NOMO-1 treated with DMSO at 0.1 percent for 48 hours (cell line): ENCODE measurements around the gene COL19A1.

ENCODE experiments used
- DNase-seq: peaks from one replicate; lab custom pipeline; 2025; ENCODE audit not compliant: unreplicated experiment; lab: John Stamatoyannopoulos, UW

COL19A1 gene

DNA sequence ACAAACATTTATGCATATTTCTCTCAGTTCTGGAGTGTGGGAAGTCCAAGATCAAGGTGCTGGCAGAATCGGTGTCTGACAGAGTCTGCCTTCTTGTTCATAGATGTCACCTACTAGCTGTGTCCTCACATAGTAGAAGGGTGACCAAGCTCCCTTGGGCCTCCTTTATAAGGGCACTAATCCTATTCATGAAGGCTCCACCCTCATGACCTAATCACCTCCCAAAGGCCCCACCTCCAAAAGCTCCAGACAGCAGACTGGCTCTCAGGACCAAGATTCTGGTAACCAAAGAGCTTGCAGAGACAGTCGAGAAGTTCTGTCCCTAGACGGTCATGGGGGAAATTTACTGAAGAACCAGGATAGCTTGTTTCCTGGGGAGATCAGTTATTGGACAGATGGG lies 297.4 kb downstream of the COL19A1 start:
- no peak for DNase-seq

- no peak for DNase-seq
Measured at GRCh38 chr6:70164556-70164955, 298.2 kb downstream of the COL19A1 start.

- no peak for DNase-seq
Measured at GRCh38 chr6:70166088-70166958, 300.0 kb downstream of the COL19A1 start.

- no peak for DNase-seq
Measured at GRCh38 chr6:70168681-70169377, 302.5 kb downstream of the COL19A1 start.

- DNase-seq = no peak
Measured at GRCh38 chr6:70171236-70171635, 304.9 kb downstream of the COL19A1 start.

DNA sequence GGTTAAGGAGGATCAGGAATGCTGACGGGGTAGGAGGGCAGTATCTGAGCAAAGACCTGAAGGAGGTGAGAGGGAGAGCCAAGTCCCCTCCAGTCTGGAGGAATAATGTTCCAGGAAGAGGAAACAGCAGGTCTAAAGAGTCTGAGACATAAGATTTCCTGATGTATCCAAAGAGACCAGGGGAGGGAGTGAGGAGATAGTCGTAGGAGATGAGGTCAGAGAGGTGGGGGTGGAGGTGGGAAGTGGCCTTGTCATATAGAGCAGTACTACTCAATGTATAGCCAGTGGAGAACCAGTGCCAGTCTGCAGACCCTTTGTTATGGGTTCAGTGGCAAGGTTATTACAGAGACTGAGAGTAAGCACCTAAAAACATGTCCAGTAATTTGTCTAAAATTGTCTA lies 305.9 kb downstream of the COL19A1 start:
- DNase-seq = no peak

DNA sequence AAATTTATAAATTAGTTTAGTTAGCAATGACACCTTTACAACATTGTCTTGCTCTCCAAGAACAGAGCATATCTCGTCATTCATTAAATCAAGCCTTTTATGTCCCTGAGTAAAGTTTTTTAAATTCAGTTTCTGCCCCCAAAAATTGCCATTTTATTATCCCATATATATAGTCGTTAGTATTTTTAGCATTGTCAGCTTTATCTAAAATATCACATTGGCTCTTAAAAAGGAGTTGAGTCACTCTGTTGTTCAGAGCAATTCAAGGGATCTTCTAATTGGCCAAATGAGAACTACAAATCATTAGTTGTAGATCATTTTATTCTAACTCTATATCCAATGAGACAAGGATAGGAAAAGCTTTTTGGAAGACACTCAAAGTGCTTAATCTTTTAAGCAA lies 309.4 kb downstream of the COL19A1 start:
- DNase-seq = no peak

DNA sequence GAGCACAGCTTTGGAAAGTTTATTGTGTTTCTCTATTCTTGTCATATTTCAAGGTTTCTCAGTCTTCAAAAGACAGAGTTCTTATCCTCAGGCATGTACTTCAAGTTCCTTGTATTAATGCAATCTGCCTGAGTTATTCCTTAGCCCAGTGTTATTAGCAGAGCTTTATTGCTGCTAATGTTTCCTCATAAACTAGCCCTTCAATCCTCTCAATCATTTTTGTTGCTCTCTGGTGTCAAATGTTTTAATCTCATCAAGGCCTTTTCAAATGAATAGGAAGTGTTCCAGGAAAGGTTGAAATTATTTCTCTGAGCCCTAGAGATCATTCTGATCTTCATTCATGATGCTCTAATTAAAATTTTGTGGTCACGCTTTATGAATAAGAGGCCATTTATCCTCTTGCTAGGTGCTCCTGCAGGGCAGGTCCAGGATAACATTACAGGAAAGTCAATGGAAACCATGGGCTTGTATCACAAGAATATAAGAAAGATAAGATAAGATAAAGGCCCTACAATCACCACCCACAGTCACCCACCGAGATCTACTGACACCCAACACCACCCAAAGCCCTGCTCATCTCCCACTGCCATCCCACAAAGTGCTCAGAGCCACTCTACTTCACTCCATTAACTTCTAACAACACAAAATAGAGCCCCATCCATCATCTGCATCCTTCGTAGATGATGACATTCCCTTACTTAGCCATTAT lies 310.6 kb downstream of the COL19A1 start:
- DNase-seq = no peak

- no peak for DNase-seq
Measured at GRCh38 chr6:70180183-70180900, 314.0 kb downstream of the COL19A1 start.

DNA sequence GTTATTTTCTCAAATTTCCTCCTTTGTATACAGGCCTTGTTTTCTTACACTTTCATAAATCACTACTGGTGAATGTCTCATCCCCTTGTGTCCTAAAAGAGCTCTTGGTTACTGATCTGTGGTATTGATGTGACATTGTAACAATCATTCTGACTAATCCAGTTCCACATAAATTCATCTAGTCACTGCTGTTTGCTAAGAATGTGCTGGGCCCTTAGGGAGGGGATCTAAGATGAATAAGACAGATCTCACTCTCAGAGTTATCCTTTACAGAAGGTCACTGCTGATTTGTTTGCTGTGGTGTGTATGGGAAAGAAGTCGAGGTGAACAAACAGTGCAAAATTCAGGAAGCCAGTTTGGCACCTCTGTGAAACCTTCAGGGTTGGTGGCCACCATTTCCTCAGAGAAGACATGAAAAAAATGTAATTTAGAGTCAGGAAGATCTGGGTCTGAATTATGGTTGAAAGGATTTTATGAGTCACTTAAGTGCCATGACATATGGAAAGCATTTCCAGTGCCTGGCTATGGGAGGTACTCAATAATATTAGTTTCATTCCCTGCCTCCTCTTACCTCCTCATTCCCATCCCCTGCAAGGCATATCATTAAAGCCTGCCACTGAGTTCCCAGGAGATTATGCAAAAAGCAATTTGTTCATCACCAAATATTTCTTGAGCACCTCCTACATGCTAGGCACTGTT lies 314.7 kb downstream of the COL19A1 start:
- no peak for DNase-seq

GRCh38 chr6:70183538-70183937 lies 317.2 kb downstream of the COL19A1 start:
- DNase-seq = no peak

- no peak for DNase-seq
Measured at GRCh38 chr6:70184723-70185122, 318.4 kb downstream of the COL19A1 start.

GRCh38 chr6:70186461-70186860 lies 320.1 kb downstream of the COL19A1 start:
- no peak for DNase-seq

DNA sequence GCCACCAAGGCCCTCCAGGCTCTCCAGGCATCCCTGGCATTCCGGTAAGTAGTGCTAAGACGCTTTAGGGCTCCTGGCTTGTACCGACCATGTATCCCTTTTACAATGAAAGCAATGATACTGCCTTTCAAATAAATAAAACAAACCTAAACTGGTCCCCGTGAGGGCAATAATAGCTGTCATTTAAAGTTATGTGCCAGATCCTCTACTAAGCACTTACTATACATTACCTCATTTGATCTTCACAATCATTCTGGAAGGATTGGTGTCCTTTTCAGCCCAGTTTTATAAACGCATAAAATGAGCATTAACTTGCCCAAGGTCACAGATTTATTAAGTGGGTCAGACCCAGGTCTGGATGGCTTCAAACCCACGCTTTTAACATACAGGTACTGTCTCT lies 321.8 kb downstream of the COL19A1 start:
- no peak for DNase-seq

DNA sequence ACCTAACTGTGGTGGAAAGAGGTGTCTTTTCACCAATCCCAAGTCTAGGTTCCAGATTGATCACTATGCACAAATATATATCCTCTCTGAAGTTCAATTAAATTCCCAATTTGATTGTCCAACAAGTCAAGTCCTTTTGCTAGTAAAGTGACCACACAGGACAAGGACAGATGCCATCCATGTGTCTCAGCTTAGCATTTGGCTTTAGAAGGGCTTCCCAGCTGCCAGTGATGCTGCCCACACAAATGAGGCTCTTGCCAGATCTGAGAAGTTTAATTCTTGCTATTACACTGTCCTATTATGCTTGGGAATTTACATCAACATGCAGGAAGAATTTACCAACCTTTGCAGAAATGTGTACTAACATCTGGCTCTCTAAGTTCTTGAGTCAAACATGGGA lies 328.1 kb downstream of the COL19A1 start:
- DNase-seq = no peak

DNA sequence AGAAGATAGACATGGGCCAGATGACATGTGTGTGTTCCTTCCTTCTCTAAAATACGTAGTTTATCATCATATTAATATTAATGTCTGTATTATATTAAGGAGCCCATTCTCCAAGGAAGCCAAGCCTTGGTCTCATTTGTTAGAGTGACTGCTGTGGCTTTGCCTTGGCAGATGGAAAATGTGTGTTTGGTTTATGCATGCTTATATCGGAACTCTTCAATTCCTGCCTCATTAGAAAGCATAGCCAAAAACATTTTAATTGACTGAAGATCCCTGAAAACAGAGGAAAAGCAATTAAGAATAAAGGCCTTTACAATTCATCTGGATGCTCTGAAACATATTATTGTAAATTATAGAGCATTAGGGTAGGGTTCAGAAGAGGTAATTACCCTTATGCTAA lies 330.2 kb downstream of the COL19A1 start:
- DNase-seq = no peak

- no peak for DNase-seq
Measured at GRCh38 chr6:70198785-70199184, 332.4 kb downstream of the COL19A1 start.

- no peak for DNase-seq
Measured at GRCh38 chr6:70208235-70208790, 342.0 kb downstream of the COL19A1 start.

DNA sequence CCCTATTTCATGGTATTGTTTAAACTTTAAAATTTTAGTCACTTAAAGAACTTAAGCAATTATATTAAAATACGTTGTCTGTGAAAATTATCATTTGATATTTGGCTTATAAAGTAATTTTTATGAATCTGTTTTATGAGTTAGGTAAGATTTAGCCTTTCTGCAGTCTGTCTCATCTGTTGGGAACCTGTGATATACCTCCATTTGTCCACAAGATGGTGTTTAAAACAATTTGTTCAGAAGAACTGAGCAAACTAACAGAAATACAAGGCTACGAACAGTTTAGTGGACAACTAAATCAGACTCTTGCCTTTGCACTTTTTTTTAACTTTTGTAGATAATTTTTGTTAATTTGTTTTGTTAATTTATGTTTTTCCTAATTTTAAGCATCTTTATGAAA lies 344.1 kb downstream of the COL19A1 start:
- DNase-seq = no peak

DNA sequence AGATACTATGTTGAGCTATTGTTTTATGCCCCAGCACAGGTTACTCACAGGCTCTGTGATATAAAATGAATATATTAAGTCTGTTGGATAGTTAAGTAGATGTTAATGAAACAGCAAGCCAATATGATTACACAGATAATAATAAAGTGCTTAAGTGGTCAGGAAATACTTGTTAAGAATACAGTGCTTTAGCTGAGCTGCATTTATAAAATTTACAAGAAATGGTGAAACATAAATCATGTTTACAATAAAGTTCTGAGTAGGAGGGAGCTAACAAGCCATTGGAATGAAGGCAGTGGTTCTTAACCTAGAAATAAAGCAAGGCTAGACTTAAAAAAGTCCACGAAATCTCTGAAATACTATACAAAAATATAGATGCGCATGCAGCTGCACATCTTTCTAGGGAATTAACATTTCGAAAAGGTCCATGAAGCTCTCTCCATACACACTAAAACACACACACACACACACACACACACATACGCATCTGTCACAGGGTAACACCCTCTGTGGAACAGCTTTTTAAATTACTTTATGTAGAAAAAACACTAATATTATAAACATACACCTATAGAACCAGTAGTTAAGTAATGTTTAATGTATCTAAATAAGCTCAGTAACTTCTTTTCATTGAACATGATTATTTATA lies 349.2 kb downstream of the COL19A1 start:
- no peak for DNase-seq
